Measurements from ENCODE around the gene CADM2.

- TF ChIP-seq CTCF (IDR thresholded peaks at IDR 0.05; ENCODE audit: insufficient read depth, low read depth, low read length) (no peak), EZH2 (IDR thresholded peaks at IDR 0.05; ENCODE audit: insufficient read depth, low read length) (no peak)
These were observed 703.7 kb downstream of the CADM2 start for GRCh38 chr3:85662462-85662861.
